ENCODE results near the gene TGFBR3.

GRCh38 chr1:91630803-91631202 lies 255.1 kb downstream of the TGFBR3 start:
- TF ChIP-seq, protein P1, sequence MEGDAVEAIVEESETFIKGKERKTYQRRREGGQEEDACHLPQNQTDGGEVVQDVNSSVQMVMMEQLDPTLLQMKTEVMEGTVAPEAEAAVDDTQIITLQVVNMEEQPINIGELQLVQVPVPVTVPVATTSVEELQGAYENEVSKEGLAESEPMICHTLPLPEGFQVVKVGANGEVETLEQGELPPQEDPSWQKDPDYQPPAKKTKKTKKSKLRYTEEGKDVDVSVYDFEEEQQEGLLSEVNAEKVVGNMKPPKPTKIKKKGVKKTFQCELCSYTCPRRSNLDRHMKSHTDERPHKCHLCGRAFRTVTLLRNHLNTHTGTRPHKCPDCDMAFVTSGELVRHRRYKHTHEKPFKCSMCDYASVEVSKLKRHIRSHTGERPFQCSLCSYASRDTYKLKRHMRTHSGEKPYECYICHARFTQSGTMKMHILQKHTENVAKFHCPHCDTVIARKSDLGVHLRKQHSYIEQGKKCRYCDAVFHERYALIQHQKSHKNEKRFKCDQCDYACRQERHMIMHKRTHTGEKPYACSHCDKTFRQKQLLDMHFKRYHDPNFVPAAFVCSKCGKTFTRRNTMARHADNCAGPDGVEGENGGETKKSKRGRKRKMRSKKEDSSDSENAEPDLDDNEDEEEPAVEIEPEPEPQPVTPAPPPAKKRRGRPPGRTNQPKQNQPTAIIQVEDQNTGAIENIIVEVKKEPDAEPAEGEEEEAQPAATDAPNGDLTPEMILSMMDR (IDR thresholded peaks at IDR 0.05 in 8 of 11, conservative IDR thresholded peaks at IDR 0.05 in 3 of 11) = no peak
- no peak for TF ChIP-seq POLR2A (IDR thresholded peaks at IDR 0.05)
